Motor neuron (in vitro differentiated cells): ENCODE measurements around the gene EDDM13. TPM values are rescaled to one million over a fixed set of nuclear protein-coding genes. Genes with fewer than 3 reads are reported as not detected.
"Not testable (repeated sequence)": the region's sequence is repeated elsewhere in the genome, so short reads cannot be mapped to it uniquely, and the experiment has no call there.

Experiments
- ATAC-seq, 8 experiments: fragments of 200-7000 bp; cut with Tn5 transposase; replicated peaks in 6 of 8; 2 replicates each; pipeline ENCODE4 v1.8.0; 2021; ENCODE audit warnings: mild to moderate bottlenecking in 8 of 8, moderate library complexity in 8 of 8
- H3K27ac ChIP-seq, 2 donors: fragments of 250-450 bp; sonication (Bioruptor Pico); 2 replicates each; pipeline ENCODE4 v1.9.0; 2021; ENCODE audit warnings: antibody characterized with exemption in 2 of 2, mild to moderate bottlenecking in 2 of 2, moderate library complexity in 1 of 2
- H3K4me1 ChIP-seq, 2 donors: fragments of 250-450 bp; sonication (Bioruptor Pico); replicated peaks in 1 of 2; 2 replicates each; pipeline ENCODE4 v1.6.1; 2021; ENCODE audit warnings: antibody characterized with exemption in 2 of 2, mild to moderate bottlenecking in 2 of 2, moderate library complexity in 1 of 2
- H3K4me3 ChIP-seq, 5 donors: fragments of 250-450 bp; sonication (Bioruptor Pico); 2 replicates each; pipeline ENCODE4 v1.9.0; 2021; ENCODE audit warnings: antibody characterized with exemption in 5 of 5, mild to moderate bottlenecking in 5 of 5, moderate library complexity in 4 of 5
- WGBS, 10 experiments: fragments of 450-650 bp; shearing (Covaris generic); methylation state at CpG; one replicate each; pipeline ENCODE4 v1.0.0; 2022; 5-methylcytosine and 5-hydroxymethylcytosine counted together
- in situ Hi-C, 9 experiments: fragments of 400-800 bp; cut with MboI; loops; one replicate each; pipeline ENCODE4 v1.15.0; 2021; ENCODE audit warnings: low sequenced_read_pairs in 9 of 9, low pct_unique_long_range_greater_than_20kb in 2 of 9; ENCODE audit not compliant: unreplicated experiment in 9 of 9
- total RNA-seq, 8 experiments: library from RNA; unstranded; fragments of 300-600 nt; gene quantifications; 2 replicates each; pipeline versions ENCODE4 v1.2.3 to v1.2.4, GENCODE V29; 2022

The EDDM13 gene
- total RNA-seq = 1 to 10 TPM in 3 of 8 experiments, under 1 TPM in 3, not detected in 2; 0.46 to 9.9 (median 2.5) TPM

GRCh38 chr19:56272161-56272798, at the start of gene EDDM13:
Gene EDDM13 (plus strand): TSS chr19:56272748. CDS start chr19:56272835, 87 bp downstream.
- ATAC-seq = no peak
- H3K4me1 ChIP-seq = no peaks in the 10 kb centered on the region
- H3K4me3 ChIP-seq = no peak within 1 kb of the TSS
- no peak within 1 kb of the TSS for H3K27ac ChIP-seq
- 60 to 100% (median 85%) methylated on average over 1 to 6 of the region's 6 CpGs; no CpG with 5 or more reads in 2 of the 10 experiments for WGBS, 10 experiments
- in situ Hi-C loops = no loop called here

- Histone ChIP-seq H3K4me1 (no peaks in the 10 kb centered on the region), H3K27ac (no peak overlapping the region), H3K4me3 (no peak overlapping the region)
- in situ Hi-C loops = no loop called here
- ATAC-seq = no peak
- 20 to 100% (median 95%) methylated on average over 1 to 4 of the region's 6 CpGs; no CpG with 5 or more reads in 5 of the 10 experiments for WGBS, 10 experiments
These were observed 49.6 kb upstream of the EDDM13 start for GRCh38 chr19:56222901-56223300.

- in situ Hi-C loops = no loop called here
- WGBS, 10 experiments = 40 to 100% (median 67%) methylated on average over 1 to 2 of the region's 9 CpGs; no CpG with 5 or more reads in 5 of the 10 experiments
- no peak overlapping the region for H3K27ac ChIP-seq
- no peak for ATAC-seq
- H3K4me1 ChIP-seq = no peaks in the 10 kb centered on the region
- H3K4me3 ChIP-seq = no peak overlapping the region
These were observed 49.1 kb upstream of the EDDM13 start for GRCh38 chr19:56223481-56223880.

- no peak overlapping the region for H3K27ac ChIP-seq
- WGBS, 10 experiments = 0 to 90% (median 50%) methylated on average over 1 to 4 of the region's 7 CpGs; no CpG with 5 or more reads in 6 of the 10 experiments
- H3K4me1 ChIP-seq = no peaks in the 10 kb centered on the region
- in situ Hi-C loops = no loop called here
- peak in 3 of 8 experiments; percentile 14 to 75 (median 45) for ATAC-seq
- no peak overlapping the region for H3K4me3 ChIP-seq
These were observed 27.3 kb upstream of the EDDM13 start for GRCh38 chr19:56245121-56245740.

GRCh38 chr19:56245764-56246163, 26.8 kb upstream of the EDDM13 start:
- in situ Hi-C loops, ATAC-seq, H3K4me1 ChIP-seq, H3K27ac ChIP-seq, H3K4me3 ChIP-seq: not testable (repeated sequence)
- WGBS, 10 experiments = no CpG with 5 or more reads among the region's 4 CpGs

GRCh38 chr19:56248736-56249338, 23.7 kb upstream of the EDDM13 start:
- H3K4me3 ChIP-seq, in situ Hi-C loops, H3K27ac ChIP-seq, H3K4me1 ChIP-seq: not testable (repeated sequence)
- ATAC-seq = peak in 1 of 8 experiments; percentile 14
- WGBS, 10 experiments = 0 to 100% (median 80%) methylated on average over 1 to 3 of the region's 8 CpGs; no CpG with 5 or more reads in 5 of the 10 experiments

- no peak overlapping the region for H3K27ac ChIP-seq
- ATAC-seq = peak in 6 of 8 experiments; percentile 30 to 90 (median 72)
- in situ Hi-C loops = no loop called here
- WGBS, 10 experiments = 10 to 100% (median 20%) methylated on average over 1 to 6 of the region's 10 CpGs; no CpG with 5 or more reads in 5 of the 10 experiments
- H3K4me1 ChIP-seq = no peaks in the 10 kb centered on the region
- H3K4me3 ChIP-seq = no peak overlapping the region
These were observed 19.7 kb upstream of the EDDM13 start for GRCh38 chr19:56252699-56253422.

- ATAC-seq = peak in 5 of 8 experiments; percentile 25 to 69 (median 65)
- Histone ChIP-seq H3K4me1 (no peaks in the 10 kb centered on the region), H3K27ac (no peak overlapping the region), H3K4me3 (no peak overlapping the region)
- WGBS, 10 experiments = 0 to 93% (median 72%) methylated on average over 1 to 5 of the region's 5 CpGs
- in situ Hi-C loops = no loop called here
These were observed 18.8 kb upstream of the EDDM13 start for GRCh38 chr19:56253737-56254136.

- Histone ChIP-seq H3K27ac (no peak overlapping the region), H3K4me3 (no peak overlapping the region), H3K4me1 (no peaks in the 10 kb centered on the region)
- 40 to 82% methylated on average over 1 to 3 of the region's 12 CpGs; no CpG with 5 or more reads in 8 of the 10 experiments for WGBS, 10 experiments
- in situ Hi-C loops = no loop called here
- no peak for ATAC-seq
These were observed 14.3 kb upstream of the EDDM13 start for GRCh38 chr19:56258272-56258671.

GRCh38 chr19:56261145-56261544, 11.4 kb upstream of the EDDM13 start:
- Histone ChIP-seq H3K27ac (no peak overlapping the region), H3K4me3 (no peak overlapping the region), H3K4me1 (no peaks in the 10 kb centered on the region)
- in situ Hi-C loops = no loop called here
- no peak for ATAC-seq

GRCh38 chr19:56261932-56262331, 10.6 kb upstream of the EDDM13 start:
- WGBS, 10 experiments = 66 to 100% (median 88%) methylated on average over 1 to 6 of the region's 6 CpGs; no CpG with 5 or more reads in 6 of the 10 experiments
- H3K4me1 ChIP-seq, in situ Hi-C loops, H3K27ac ChIP-seq, ATAC-seq, H3K4me3 ChIP-seq: not testable (repeated sequence)

GRCh38 chr19:56263319-56263718, 9.2 kb upstream of the EDDM13 start:
- 69 to 100% (median 81%) methylated on average over 1 to 5 of the region's 5 CpGs; no CpG with 5 or more reads in 4 of the 10 experiments for WGBS, 10 experiments
- Histone ChIP-seq H3K4me1 (no peaks in the 10 kb centered on the region), H3K27ac (no peak overlapping the region), H3K4me3 (no peak overlapping the region)
- ATAC-seq = no peak
- in situ Hi-C loops = no loop called here

GRCh38 chr19:56266051-56266450, 6.5 kb upstream of the EDDM13 start:
- ATAC-seq = no peak
- 0 to 77% (median 60%) methylated on average over 1 to 3 of the region's 3 CpGs; no CpG with 5 or more reads in 5 of the 10 experiments for WGBS, 10 experiments

More at GRCh38 chr19:56266051-56266450, 6.5 kb upstream of the EDDM13 start:
- Histone ChIP-seq H3K27ac (no peak overlapping the region), H3K4me1 (no peaks in the 10 kb centered on the region), H3K4me3 (no peak overlapping the region)
- in situ Hi-C loops = no loop called here
